ENCODE data around the gene EFCC1. TPM values are rescaled to one million over a fixed set of nuclear protein-coding genes. Genes with fewer than 3 reads are reported as not detected.

Gene EFCC1
- total and polyA plus RNA-seq, 2 of the 8 experiments (the other 6 are each of a cell fraction or from before 2014, with no cell fraction given): 0.14 to 0.37 TPM

GRCh38 chr3:128967748-128968355, 33.3 kb upstream of the EFCC1 start:
- 85% methylated on average over 6 of the region's 6 CpGs; no CpG with 5 or more reads in 1 of the 2 experiments for WGBS, 2 experiments (ENCODE audit: extremely low coverage in 1 of 2, insufficient coverage in 1 of 2, insufficient read length in 1 of 2, insufficient replicate concordance in 2 of 2, low coverage in 1 of 2, low lambda C conversion rate in 2 of 2, missing lambda C conversion rate in 1 of 2)
- FAIRE-seq: no peak

More at GRCh38 chr3:128967748-128968355, 33.3 kb upstream of the EFCC1 start:
- Histone ChIP-seq H3K18ac (ENCODE audit: extremely low read depth, low read length) (no peak overlapping the region), H3K9me3 (ENCODE audit: insufficient read depth in 2 of 2, low read depth in 1 of 2, low read length in 1 of 2) (no peaks in the 10 kb centered on the region), H3K4me2 (ENCODE audit: insufficient read depth in 1 of 2, low read depth in 2 of 2, low read length in 2 of 2) (no peak overlapping the region), H3K23ac (ENCODE audit: insufficient read length) (no peak overlapping the region), H2AK5ac (ENCODE audit: low read depth, low read length) (no peak overlapping the region), H4K8ac (ENCODE audit: extremely low read depth, insufficient read depth, low read length) (no peak overlapping the region), H2BK5ac (ENCODE audit: low read depth, low read length) (no peak overlapping the region), H2AFZ (ENCODE audit: low read length) (no peak overlapping the region), H3K9ac (replicated peaks in 1 of 4; ENCODE audit: extremely low read depth in 1 of 4, low read depth in 3 of 4, low read length in 3 of 4) (no peak overlapping the region), H3K27me3 (replicated peaks in 1 of 4; ENCODE audit: control insufficient read depth in 3 of 4, extremely low read depth in 1 of 4, insufficient read depth in 3 of 4, low read length in 3 of 4) (no peaks in the 10 kb centered on the region; a peak in 1 of 7 replicates), H4K91ac (replicated peaks; ENCODE audit: insufficient read length, low read length) (no peak overlapping the region), H4K5ac (ENCODE audit: insufficient read length, low read depth, low read length) (no peak overlapping the region), H3K36me3 (ENCODE audit: control insufficient read depth in 2 of 4, insufficient read depth in 4 of 4, low read length in 3 of 4) (no peaks in the 10 kb centered on the region), H3K4ac (replicated peaks; ENCODE audit: insufficient read length, low read depth, low read length) (no peak overlapping the region), H3K27ac (ENCODE audit: low read depth, low read length) (no peak overlapping the region), H3K79me2 (ENCODE audit: control insufficient read depth in 1 of 2, insufficient read depth in 2 of 2, low read length in 2 of 2) (no peaks in the 10 kb centered on the region), H3K56ac (replicated peaks; ENCODE audit: insufficient read length, low read depth, low read length) (no peak overlapping the region), H2BK15ac (ENCODE audit: low read length) (no peak overlapping the region), H3K79me1 (ENCODE audit: low read depth, low read length) (no peaks in the 10 kb centered on the region), H4K20me1 (replicated peaks in 1 of 2; ENCODE audit: control insufficient read depth in 1 of 2, insufficient read depth in 2 of 2, low read length in 2 of 2) (no peaks in the 10 kb centered on the region), H2BK120ac (replicated peaks; ENCODE audit: low read depth, low read length) (no peak overlapping the region), H3K4me3 (ENCODE audit: extremely low read depth in 1 of 4, insufficient read depth in 2 of 4, low read depth in 3 of 4, low read length in 4 of 4) (no peak overlapping the region), H2BK12ac (ENCODE audit: low read depth, low read length) (no peak overlapping the region), H2BK20ac (ENCODE audit: low read length) (no peak overlapping the region), H3K23me2 (ENCODE audit: low read depth, low read length) (no peaks in the 10 kb centered on the region), H3K14ac (ENCODE audit: insufficient read length) (no peak overlapping the region), H3K4me1 (replicated peaks in 1 of 4; ENCODE audit: control insufficient read depth in 3 of 4, insufficient read depth in 4 of 4, low read length in 3 of 4) (no peaks in the 10 kb centered on the region)
- ChIA-PET CTCF (ENCODE audit: partially characterized antibody) (interaction anchor here (0.6 to 5.5 kb wide), 7 partner anchors 9 to 119 kb away, joined by 3 to 79 read pairs (median 3); no protein-coding TSS in a partner anchor), POLR2A (ENCODE audit: partially characterized antibody) (no interaction called here)
- DNase-seq (ENCODE audit: low read depth in 1 of 2, low spot score in 2 of 2): no peak
- TF ChIP-seq HDAC2 (IDR thresholded peaks at IDR 0.05; ENCODE audit: borderline replicate concordance in 1 of 2, low read depth in 2 of 2, low read length in 2 of 2) (no peak), CBX5 (IDR thresholded peaks at IDR 0.05; ENCODE audit: low read depth, low read length) (no peak), ATF3 (IDR thresholded peaks at IDR 0.05; ENCODE audit: insufficient read depth, low read depth, low read length) (no peak), TCF12 (IDR thresholded peaks at IDR 0.05; ENCODE audit: low read depth, low read length) (no peak), KDM5A (IDR thresholded peaks at IDR 0.05; ENCODE audit: low read length) (no peak), SAP30 (IDR thresholded peaks at IDR 0.05; ENCODE audit: insufficient read depth, insufficient replicate concordance, low read length) (no peak)
